ENCODE measurements around the gene NCKAP5. TPM values are rescaled to one million over a fixed set of nuclear protein-coding genes. Genes with fewer than 3 reads are reported as not detected.
A peak's percentile ranks its signal among the peaks of the same experiment; 100 is the strongest.

Gene NCKAP5
- total and polyA plus RNA-seq, 2 experiments from 2014 or later, result 0.65 to 0.86 TPM

GRCh38 chr2:132671151-132671835 is 897.0 kb downstream of the NCKAP5 start:
- peak; percentile 65 for DNase-seq
- H3K9ac ChIP-seq, result no peak overlapping the region

GRCh38 chr2:132670496-132671150 is 897.6 kb downstream of the NCKAP5 start:
- H3K27ac ChIP-seq, result no peak overlapping the region
- peak overlapping the region; percentile 29; the same call in 1 of the 2 replicates for H2AFZ ChIP-seq
- H3K79me2 ChIP-seq (ENCODE audit: insufficient read depth), result no peaks in the 10 kb centered on the region
- H3K4me3 ChIP-seq, result peak overlapping the region; percentile 65
- peak overlapping the region; percentile 86 for H3K4me2 ChIP-seq (ENCODE audit: unreplicated experiment)
- WGBS, 2 experiments (ENCODE audit: low coverage in 1 of 2, low lambda C conversion rate in 2 of 2, missing lambda C conversion rate in 2 of 2), result 8 to 10% methylated on average over 35 to 41 of the region's 44 CpGs
- no peaks in the 10 kb centered on the region for H3K9me3 ChIP-seq (ENCODE audit: low read depth)
- in situ Hi-C loops (cut with MboI), result no loop called here
- H4K20me1 ChIP-seq (ENCODE audit: insufficient read depth), result no peaks in the 10 kb centered on the region
- peaks cover 5% of the 10 kb centered on the region; the same call in 1 of the 2 replicates for H3K4me1 ChIP-seq (ENCODE audit: insufficient read depth)
- H3F3A ChIP-seq (ENCODE audit: insufficient read depth), result no peaks in the 10 kb centered on the region
- no peaks in the 10 kb centered on the region for H3K9me2 ChIP-seq (ENCODE audit: insufficient read depth)
- TF ChIP-seq EZH2 (IDR thresholded peaks at IDR 0.05; ENCODE audit: insufficient read depth, poor library complexity, severe bottlenecking), result no peak
- TF ChIP-seq EZH2phosphoT487 (IDR thresholded peaks at IDR 0.05; ENCODE audit: insufficient read depth, low read depth), result no peak
- peaks cover 43% of the 10 kb centered on the region for H3K27me3 ChIP-seq (replicated peaks; ENCODE audit: insufficient read depth)
- peak; percentile 16 for DNase-seq
- H3K36me3 ChIP-seq (ENCODE audit: low read depth), result no peaks in the 10 kb centered on the region
- no peak overlapping the region for H3K9ac ChIP-seq

More at GRCh38 chr2:132671151-132671835, 897.0 kb downstream of the NCKAP5 start:
- no peak for TF ChIP-seq EZH2phosphoT487 (IDR thresholded peaks at IDR 0.05; ENCODE audit: insufficient read depth, low read depth)
- no peak for TF ChIP-seq EZH2 (IDR thresholded peaks at IDR 0.05; ENCODE audit: insufficient read depth, poor library complexity, severe bottlenecking)
- Histone ChIP-seq H3K4me1 (ENCODE audit: insufficient read depth) (peaks cover 5% of the 10 kb centered on the region; the same call in 1 of the 2 replicates), H3K4me3 (no peak overlapping the region), H3K36me3 (ENCODE audit: low read depth) (no peaks in the 10 kb centered on the region), H3K27ac (no peak overlapping the region), H3K9me2 (ENCODE audit: insufficient read depth) (no peaks in the 10 kb centered on the region), H2AFZ (no peak overlapping the region), H3K9me3 (ENCODE audit: low read depth) (no peaks in the 10 kb centered on the region), H3K79me2 (ENCODE audit: insufficient read depth) (no peaks in the 10 kb centered on the region), H3K27me3 (replicated peaks; ENCODE audit: insufficient read depth) (peaks cover 37% of the 10 kb centered on the region), H4K20me1 (ENCODE audit: insufficient read depth) (no peaks in the 10 kb centered on the region), H3F3A (ENCODE audit: insufficient read depth) (no peaks in the 10 kb centered on the region), H3K4me2 (ENCODE audit: unreplicated experiment) (peak overlapping the region; percentile 86)
- in situ Hi-C loops (cut with MboI), result no loop called here
- WGBS, 2 experiments (ENCODE audit: low coverage in 1 of 2, low lambda C conversion rate in 2 of 2, missing lambda C conversion rate in 2 of 2), result 77 to 78% methylated on average over 15 to 23 of the region's 23 CpGs

GRCh38 chr2:132669908-132670495 is 898.3 kb downstream of the NCKAP5 start, which contains the start of gene LYPD1:
LYPD1 (minus strand) TSS chr2:132670205; CDS start chr2:132669932, 273 bp downstream.
- Histone ChIP-seq H3K9ac (no peak within 1 kb of the TSS), H3F3A (ENCODE audit: insufficient read depth) (no peaks in the 10 kb centered on the region), H3K4me3 (peak within 1 kb of the TSS; percentile 65), H3K9me3 (ENCODE audit: low read depth) (no peaks in the 10 kb centered on the region), H3K36me3 (ENCODE audit: low read depth) (no peaks in the 10 kb centered on the region), H4K20me1 (ENCODE audit: insufficient read depth) (no peaks in the 10 kb centered on the region), H3K27ac (no peak within 1 kb of the TSS), H3K79me2 (ENCODE audit: insufficient read depth) (no peaks in the 10 kb centered on the region), H3K9me2 (ENCODE audit: insufficient read depth) (no peaks in the 10 kb centered on the region), H3K27me3 (replicated peaks; ENCODE audit: insufficient read depth) (peaks cover 49% of the 10 kb centered on the region), H3K4me2 (ENCODE audit: unreplicated experiment) (peak within 1 kb of the TSS; percentile 86), H2AFZ (peak within 1 kb of the TSS; percentile 29; the same call in 1 of the 2 replicates), H3K4me1 (ENCODE audit: insufficient read depth) (peaks cover 5% of the 10 kb centered on the region; the same call in 1 of the 2 replicates)
- 2 to 3% methylated on average over 39 to 47 of the region's 59 CpGs for WGBS, 2 experiments (ENCODE audit: low coverage in 1 of 2, low lambda C conversion rate in 2 of 2, missing lambda C conversion rate in 2 of 2)
- in situ Hi-C loops (cut with MboI), result no loop called here
- TF ChIP-seq EZH2 (IDR thresholded peaks at IDR 0.05; ENCODE audit: insufficient read depth, poor library complexity, severe bottlenecking), result peak; percentile 39
- TF ChIP-seq EZH2phosphoT487 (IDR thresholded peaks at IDR 0.05; ENCODE audit: insufficient read depth, low read depth), result no peak
- peak; percentile 38 for DNase-seq

Data from GM23248 (cell line).